Ovary (tissue), 9 donors: Measurements from ENCODE around the gene RFX8. TPM values are rescaled to one million over a fixed set of nuclear protein-coding genes. Genes with fewer than 3 reads are reported as not detected.
A peak's percentile ranks its signal among the peaks of the same experiment; 100 is the strongest.

Experiments
- DNase-seq, 5 donors: peaks; one replicate each; pipeline ENCODE4 v3.0.0-alpha.2; 2019 to 2020
- H3K27ac ChIP-seq, 2 donors: fragments of 200-600 bp; one replicate each; pipeline versions ENCODE4 v1.5.1 to v1.8.0; 2019 to 2022
- H3K27me3 ChIP-seq: fragments of 200-600 bp; one replicate; pipeline ENCODE4 v1.8.0; 2022
- H3K36me3 ChIP-seq: fragments of 200-600 bp; sonication (generic); one replicate; pipeline ENCODE4 v1.5.1; 2019
- H3K4me1 ChIP-seq: one replicate; pipeline ENCODE4 v1.8.1; 2013; ENCODE audit warnings: mild to moderate bottlenecking, moderate library complexity; ENCODE audit not compliant: insufficient read depth
- H3K4me3 ChIP-seq: fragments of 200-600 bp; sonication (generic); one replicate; pipeline ENCODE4 v1.5.1; 2017
- H3K9me3 ChIP-seq, 2 donors: fragments of 200-600 bp in 1 of 2; sonication (generic) in 1 of 2; one replicate each; pipeline versions ENCODE4 v1.5.1 to v1.8.1; 2013 to 2019; ENCODE audit warnings: mild to moderate bottlenecking in 1 of 2, moderate library complexity in 1 of 2
- CTCF ChIP-seq, 3 donors: fragments of 450-650 bp in 2 of 3; fragments of 200-600 bp in 1 of 3; IDR thresholded peaks; one replicate each; pipeline versions ENCODE4 v1.5.1 to v1.8.0; 2016 to 2022; ENCODE audit warnings: antibody characterized with exemption in 3 of 3, mild to moderate bottlenecking in 1 of 3
- EP300 ChIP-seq: sonication (generic); formaldehyde crosslinking; IDR thresholded peaks from one replicate; pipeline ENCODE4 v1.6.1; 2017; ENCODE audit warnings: antibody characterized with exemption
- POLR2A ChIP-seq: fragments of 450-650 bp; IDR thresholded peaks from one replicate; pipeline ENCODE4 v1.6.1; 2017; ENCODE audit warnings: antibody characterized with exemption, mild to moderate bottlenecking, moderate library complexity
- WGBS, 3 donors: extraction: QIAGEN DNeasy Blood & Tissue Kit in 1 of 3; methylation state at CpG; one replicate each; pipeline versions ENCODE4 v1.1.5 to v1.1.7; 2013 to 2017; 5-methylcytosine and 5-hydroxymethylcytosine counted together
- intact Hi-C, 4 donors: fragments of 100-400 bp; cut with DNase I; formaldehyde crosslinking; loops; one replicate each; pipeline versions ENCODE4 v1.11.0 to v1.15.1; 2022 to 2023
- polyA plus RNA-seq, 2 donors: library from polyadenylated mRNA; stranded (reverse); fragments of 200-250 nt in 1 of 2; fragments of 350-450 nt in 1 of 2; fragmentation: Illumina TruSeq in 1 of 2; extraction: RNeasy Lipid Tissue Mini Kit (QIAGEN cat#74804) in 1 of 2; gene quantifications; one replicate each; pipeline ENCODE4 v1.2.3, GENCODE V29; 2013 to 2014
- total RNA-seq, 7 donors: library from RNA; depleted of rRNA in 2 of 7; stranded (reverse); fragments of >200 nt in 2 of 7; fragmentation: NEBNext Ultra II Directional in 3 of 7; extraction: Animal tissue kit (Norgen Biotek cat#: 25700) in 3 of 7; gene quantifications; one replicate each; pipeline versions ENCODE4 v1.1.0 to v1.2.4, GENCODE V29; 2016 to 2023
- donor health status: DM: no; HTN: no; CAD: no; lungs with moderate emphysema.
- donor health status: DM: no; HTN: no; CAD: no.
- donor health status: Bipolar disorder and iron deficiency.
- donor health status: DM: yes; HTN: yes; CAD: no.
- donor health status: DM: no; HTN: no; CAD: no.
- donor health status: DM: yes; HTN: yes; CAD: no.

The RFX8 gene
- total and polyA plus RNA-seq, 9 donors, result 0.05 to 1.7 (median 0.38) TPM

GRCh38 chr2:101435001-101435862, 39.7 kb downstream of the RFX8 start:
- no peaks in the 10 kb centered on the region for H3K9me3 ChIP-seq
- H3K36me3 ChIP-seq, result no peaks in the 10 kb centered on the region
- H3K27ac ChIP-seq, result no peak overlapping the region
- 21 to 60% (median 45%) methylated on average over 24 of the region's 24 CpGs for WGBS, 3 donors
- no peak overlapping the region for H3K4me3 ChIP-seq
- peaks cover 10% of the 10 kb centered on the region for H3K4me1 ChIP-seq
- DNase-seq, result peak in 4 of 5 donors; percentile 21 to 61 (median 40)
- no peak for TF ChIP-seq EP300
- TF ChIP-seq POLR2A, result no peak
- no peak for TF ChIP-seq CTCF (IDR thresholded peaks at IDR 0.05)
- intact Hi-C loops, result no loop called here
- no peaks in the 10 kb centered on the region for H3K27me3 ChIP-seq

DNA sequence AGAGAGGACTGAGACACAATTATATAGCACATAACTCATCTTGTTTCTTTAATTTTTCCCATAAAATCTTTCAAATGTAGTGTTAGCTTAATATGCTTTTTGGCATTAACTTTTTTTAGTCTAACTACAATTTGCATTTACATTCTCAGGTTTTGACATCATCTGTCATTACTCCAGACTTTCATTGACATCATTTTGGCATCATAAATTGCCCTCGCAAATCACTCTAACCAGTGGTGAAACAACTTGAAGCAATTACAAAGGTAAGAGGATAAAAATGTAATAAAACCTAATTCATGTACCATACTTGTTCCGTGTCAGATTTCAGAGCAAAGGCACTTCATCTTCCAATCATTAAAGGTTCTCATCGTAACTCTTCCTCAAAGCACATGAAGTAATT, 41.4 kb downstream of the RFX8 start:
- no peak for DNase-seq
- Histone ChIP-seq H3K4me1 (peaks cover 5% of the 10 kb centered on the region), H3K9me3 (no peaks in the 10 kb centered on the region), H3K27me3 (no peaks in the 10 kb centered on the region), H3K27ac (no peak overlapping the region), H3K36me3 (no peaks in the 10 kb centered on the region), H3K4me3 (no peak overlapping the region)
- TF ChIP-seq CTCF (IDR thresholded peaks at IDR 0.05) (no peak), POLR2A (no peak), EP300 (no peak)
- 95 to 97% (median 95%) methylated on average over 3 of the region's 3 CpGs for WGBS, 3 donors
- intact Hi-C loops, result no loop called here

DNA sequence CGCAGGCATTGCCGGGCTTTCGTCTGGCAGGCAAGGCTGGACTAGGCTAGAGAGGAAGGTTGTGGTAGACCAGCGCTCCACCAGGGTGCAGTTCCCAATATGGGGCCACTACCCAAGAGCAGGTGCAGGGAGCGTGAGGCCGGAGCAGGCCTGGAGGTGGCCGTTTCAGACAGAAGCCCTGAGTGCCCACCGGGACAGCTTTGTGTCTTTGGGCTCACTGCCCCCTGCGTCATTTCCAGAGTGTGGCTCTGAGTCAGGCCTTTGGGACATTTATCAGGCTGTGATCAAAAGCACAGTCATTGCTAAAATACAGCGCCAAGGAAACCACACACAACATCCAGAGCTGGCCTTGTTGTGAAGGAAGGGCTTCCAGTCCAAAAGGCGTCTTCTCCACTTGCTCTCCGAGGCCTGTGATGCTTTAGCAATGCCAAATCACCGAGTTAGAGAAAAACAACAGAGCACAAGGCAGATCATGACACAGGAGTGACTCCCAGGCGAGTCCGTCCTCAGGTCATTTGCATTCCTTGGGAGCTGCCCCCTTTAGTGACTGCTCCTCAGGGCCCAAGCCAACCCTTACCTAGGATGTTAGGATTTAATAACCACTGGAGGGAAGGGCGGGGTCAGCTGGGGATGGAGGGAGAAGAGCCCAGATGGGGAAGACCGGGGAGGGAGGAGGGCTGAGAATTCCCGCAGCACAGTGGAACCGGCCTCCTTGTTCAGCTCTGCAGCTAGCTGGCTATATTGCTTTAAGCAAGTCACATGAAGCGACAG, 42.3 kb downstream of the RFX8 start:
- no peak for DNase-seq
- Histone ChIP-seq H3K4me1 (peaks cover 5% of the 10 kb centered on the region), H3K36me3 (no peaks in the 10 kb centered on the region), H3K9me3 (no peaks in the 10 kb centered on the region), H3K4me3 (no peak overlapping the region), H3K27me3 (no peaks in the 10 kb centered on the region), H3K27ac (no peak overlapping the region)
- WGBS, 3 donors, result 88 to 92% (median 88%) methylated on average over 20 of the region's 20 CpGs
- TF ChIP-seq CTCF (IDR thresholded peaks at IDR 0.05) (no peak), EP300 (no peak), POLR2A (no peak)
- intact Hi-C loops, result no loop called here

GRCh38 chr2:101431486-101431885, 43.4 kb downstream of the RFX8 start:
- H3K9me3 ChIP-seq, result no peaks in the 10 kb centered on the region
- no peak overlapping the region for H3K4me3 ChIP-seq
- TF ChIP-seq CTCF (IDR thresholded peaks at IDR 0.05) (no peak), EP300 (no peak), POLR2A (no peak)
- no peak for DNase-seq
- WGBS, 3 donors, result 86 to 89% (median 89%) methylated on average over 4 of the region's 4 CpGs
- intact Hi-C loops, result no loop called here
- H3K36me3 ChIP-seq, result no peaks in the 10 kb centered on the region
- H3K27me3 ChIP-seq, result no peaks in the 10 kb centered on the region
- no peak overlapping the region for H3K27ac ChIP-seq
- peaks cover 2% of the 10 kb centered on the region for H3K4me1 ChIP-seq
